Measurements from ENCODE around the gene HOMER3.
"Not testable (repeated sequence)": the region's sequence is repeated elsewhere in the genome, so short reads cannot be mapped to it uniquely, and the experiment has no call there.

Gene HOMER3

GRCh38 chr19:18924684-18925213 is 16.3 kb downstream of the HOMER3 start:
- DNase-seq (no peak), ATAC-seq (replicated peaks) (no peak)
- peaks cover 50 to 53% of the 10 kb centered on the region in 2 donors for H3K36me3 Mint-ChIP-seq
- H3K9me3 Mint-ChIP-seq: no peaks in the 10 kb centered on the region
- H3K4me1 Mint-ChIP-seq: peaks cover 9 to 18% of the 10 kb centered on the region in 2 donors
- no peak overlapping the region for H3K4me3 Mint-ChIP-seq
- H3K27ac Mint-ChIP-seq: no peak overlapping the region
- H3K27me3 Mint-ChIP-seq: no peaks in the 10 kb centered on the region

GRCh38 chr19:18922228-18922985 is 18.6 kb downstream of the HOMER3 start:
- peaks cover 14 to 30% of the 10 kb centered on the region in 2 donors for H3K4me1 Mint-ChIP-seq
- no peak overlapping the region for H3K27ac Mint-ChIP-seq
- no peaks in the 10 kb centered on the region for H3K27me3 Mint-ChIP-seq
- peaks cover 42 to 51% of the 10 kb centered on the region in 2 donors for H3K36me3 Mint-ChIP-seq
- no peak overlapping the region for H3K4me3 Mint-ChIP-seq
- DNase-seq: no peak
- no peak for ATAC-seq (replicated peaks)
- H3K9me3 Mint-ChIP-seq: no peaks in the 10 kb centered on the region

GRCh38 chr19:18921593-18921992 is 19.4 kb downstream of the HOMER3 start:
- no peak for ATAC-seq (replicated peaks)

GRCh38 chr19:18920400-18920799 is 20.6 kb downstream of the HOMER3 start:
- DNase-seq: no peak
- peak overlapping the region; percentile 88 to 93 for H3K4me3 Mint-ChIP-seq
- no peaks in the 10 kb centered on the region for H3K9me3 Mint-ChIP-seq
- ATAC-seq (replicated peaks): no peak
- peaks cover 33 to 45% of the 10 kb centered on the region in 2 donors for H3K36me3 Mint-ChIP-seq
- H3K27me3 Mint-ChIP-seq: no peaks in the 10 kb centered on the region
- peaks cover 19 to 40% of the 10 kb centered on the region in 2 donors for H3K4me1 Mint-ChIP-seq
- H3K27ac Mint-ChIP-seq: peak overlapping the region; percentile 96

More at GRCh38 chr19:18921593-18921992, 19.4 kb downstream of the HOMER3 start:
- H3K27me3 Mint-ChIP-seq: no peaks in the 10 kb centered on the region
- peak overlapping the region; percentile 28 to 36 for H3K4me3 Mint-ChIP-seq
- no peak overlapping the region for H3K27ac Mint-ChIP-seq
- peaks cover 39 to 51% of the 10 kb centered on the region in 2 donors for H3K36me3 Mint-ChIP-seq
- no peak for DNase-seq
- H3K4me1 Mint-ChIP-seq: peaks cover 18 to 33% of the 10 kb centered on the region in 2 donors
- H3K9me3 Mint-ChIP-seq: no peaks in the 10 kb centered on the region

GRCh38 chr19:18919900-18920214 is 21.2 kb downstream of the HOMER3 start:
- peaks cover 34 to 49% of the 10 kb centered on the region in 2 donors for H3K36me3 Mint-ChIP-seq
- DNase-seq (no peak), ATAC-seq (replicated peaks) (no peak)
- H3K27ac Mint-ChIP-seq: peak overlapping the region; percentile 96
- no peaks in the 10 kb centered on the region for H3K9me3 Mint-ChIP-seq
- H3K4me3 Mint-ChIP-seq: peak overlapping the region; percentile 88 to 93
- no peaks in the 10 kb centered on the region for H3K27me3 Mint-ChIP-seq
- peaks cover 19 to 45% of the 10 kb centered on the region in 2 donors for H3K4me1 Mint-ChIP-seq

GRCh38 chr19:18919086-18919899 is 21.7 kb downstream of the HOMER3 start, which contains the start of the genes COPE and DDX49:
Gene COPE, minus strand, starts transcription at chr19:18919387. Its CDS starts 39 bp downstream, at chr19:18919348.
Gene DDX49, plus strand, starts transcription at chr19:18919715. Its CDS starts 27 bp downstream, at chr19:18919742.
- H3K9me3 Mint-ChIP-seq: no peaks in the 10 kb centered on the region
- DNase-seq (peak; percentile 98), ATAC-seq (replicated peaks) (peak; percentile 92 to 93)
- no peaks in the 10 kb centered on the region for H3K27me3 Mint-ChIP-seq
- H3K4me1 Mint-ChIP-seq: peaks cover 19 to 45% of the 10 kb centered on the region in 2 donors
- peaks cover 28 to 43% of the 10 kb centered on the region in 2 donors for H3K36me3 Mint-ChIP-seq
- peak within 1 kb of the TSS; percentile 88 to 93 for H3K4me3 Mint-ChIP-seq
- peak within 1 kb of the TSS; percentile 96 for H3K27ac Mint-ChIP-seq

- Mint-ChIP-seq H3K27ac (peak overlapping the region; percentile 62), H3K36me3 (peaks cover 25 to 39% of the 10 kb centered on the region in 2 donors), H3K4me1 (peaks cover 24 to 59% of the 10 kb centered on the region in 2 donors), H3K4me3 (peak overlapping the region; percentile 76 to 88)
- not testable (repeated sequence) for H3K27me3 Mint-ChIP-seq; ATAC-seq (replicated peaks); H3K9me3 Mint-ChIP-seq; DNase-seq
Observed at GRCh38 chr19:18917593-18917992, 23.4 kb downstream of the HOMER3 start.

- H3K4me3 Mint-ChIP-seq: no peak overlapping the region
- no peak overlapping the region for H3K27ac Mint-ChIP-seq
- no peaks in the 10 kb centered on the region for H3K27me3 Mint-ChIP-seq
- peak; percentile 31 for DNase-seq
- no peak for ATAC-seq (replicated peaks)
- peaks cover 24 to 29% of the 10 kb centered on the region in 2 donors for H3K36me3 Mint-ChIP-seq
- H3K4me1 Mint-ChIP-seq: peaks cover 19 to 54% of the 10 kb centered on the region in 2 donors
- no peaks in the 10 kb centered on the region for H3K9me3 Mint-ChIP-seq
Observed at GRCh38 chr19:18915639-18916038, 25.4 kb downstream of the HOMER3 start.

GRCh38 chr19:18913466-18913865 is 27.6 kb downstream of the HOMER3 start:
- Mint-ChIP-seq H3K4me3 (no peak overlapping the region), H3K4me1 (peaks cover 17 to 41% of the 10 kb centered on the region in 2 donors), H3K27me3 (no peaks in the 10 kb centered on the region), H3K27ac (no peak overlapping the region), H3K36me3 (peaks cover 30 to 33% of the 10 kb centered on the region in 2 donors), H3K9me3 (no peaks in the 10 kb centered on the region)
- ATAC-seq (replicated peaks) (no peak), DNase-seq (no peak)

- peak overlapping the region; percentile 84 for H3K27ac Mint-ChIP-seq
- H3K4me1 Mint-ChIP-seq: peaks cover 15 to 37% of the 10 kb centered on the region in 2 donors
- no peak overlapping the region for H3K4me3 Mint-ChIP-seq
- DNase-seq: no peak
- no peak for ATAC-seq (replicated peaks)
- H3K9me3 Mint-ChIP-seq: no peaks in the 10 kb centered on the region
- H3K27me3 Mint-ChIP-seq: no peaks in the 10 kb centered on the region
- peaks cover 30 to 33% of the 10 kb centered on the region in 2 donors for H3K36me3 Mint-ChIP-seq
Observed at GRCh38 chr19:18912933-18913332, 28.1 kb downstream of the HOMER3 start.

GRCh38 chr19:18910801-18911436 is 30.1 kb downstream of the HOMER3 start:
- H3K27me3 Mint-ChIP-seq: no peaks in the 10 kb centered on the region
- no peak overlapping the region for H3K4me3 Mint-ChIP-seq
- no peaks in the 10 kb centered on the region for H3K9me3 Mint-ChIP-seq
- peaks cover 10 to 28% of the 10 kb centered on the region in 2 donors for H3K4me1 Mint-ChIP-seq
- peaks cover 29 to 34% of the 10 kb centered on the region in 2 donors for H3K36me3 Mint-ChIP-seq
- no peak for ATAC-seq (replicated peaks)
- DNase-seq: no peak
- no peak overlapping the region for H3K27ac Mint-ChIP-seq

- Mint-ChIP-seq H3K4me1 (peaks cover 9 to 20% of the 10 kb centered on the region in 2 donors), H3K36me3 (peaks cover 31 to 35% of the 10 kb centered on the region in 2 donors), H3K9me3 (no peaks in the 10 kb centered on the region), H3K4me3 (no peak overlapping the region), H3K27me3 (no peaks in the 10 kb centered on the region), H3K27ac (no peak overlapping the region)
- DNase-seq (no peak), ATAC-seq (replicated peaks) (no peak)
Observed at GRCh38 chr19:18910010-18910409, 31.0 kb downstream of the HOMER3 start.

GRCh38 chr19:18908917-18909619 is 31.9 kb downstream of the HOMER3 start:
- no peaks in the 10 kb centered on the region for H3K27me3 Mint-ChIP-seq
- H3K9me3 Mint-ChIP-seq: no peaks in the 10 kb centered on the region
- ATAC-seq (replicated peaks) (no peak), DNase-seq (no peak)
- peaks cover 9 to 17% of the 10 kb centered on the region in 2 donors for H3K4me1 Mint-ChIP-seq
- no peak overlapping the region for H3K4me3 Mint-ChIP-seq
- no peak overlapping the region for H3K27ac Mint-ChIP-seq
- peaks cover 34 to 37% of the 10 kb centered on the region in 2 donors for H3K36me3 Mint-ChIP-seq

All from stimulated activated naive B cell treated with anti-CD40 and anti-IgM and Interleukin-4, amounts not matched to agents 10 μg/mL and 1 μg/mL and 100 μg/mL, for 72 hours (primary cell).